Calu3 (cell line): ENCODE measurements around the gene C6orf15. TPM values are rescaled to one million over a fixed set of nuclear protein-coding genes. Genes with fewer than 3 reads are reported as not detected.
A peak's percentile ranks its signal among the peaks of the same experiment; 100 is the strongest.

Experiments
- BruUV-seq: library from RNA; stranded (reverse); fragments of 400-500 nt; replicated peaks from 2 replicates; lab custom pipeline; 2021; lab: Mats Ljungman, UMichigan
- CTCF ChIA-PET: fragments of 300-600 bp; sonication (Branson Sonifier 250); formaldehyde crosslinking; loops from one replicate; lab custom pipeline; 2022; ENCODE audit warnings: antibody characterized with exemption; lab: Charles Lee
- DNase-seq: peaks from one replicate; pipeline ENCODE4 v3.0.0; 2022
- H3K27ac Mint-ChIP-seq: one replicate; pipeline ENCODE4 v1.8.0; 2022; ENCODE audit warnings: mixed read lengths; ENCODE audit not compliant: unreplicated experiment
- H3K27me3 Mint-ChIP-seq: one replicate; pipeline ENCODE4 v1.8.0; 2022; ENCODE audit warnings: mixed read lengths; ENCODE audit not compliant: unreplicated experiment
- H3K36me3 Mint-ChIP-seq: one replicate; pipeline ENCODE4 v1.8.0; 2022; ENCODE audit warnings: mild to moderate bottlenecking, moderate library complexity, mixed read lengths; ENCODE audit not compliant: insufficient read depth, unreplicated experiment
- H3K4me1 Mint-ChIP-seq: one replicate; pipeline ENCODE4 v1.8.0; 2022; ENCODE audit warnings: mild to moderate bottlenecking, low read depth, mixed read lengths; ENCODE audit not compliant: unreplicated experiment
- H3K4me3 Mint-ChIP-seq: one replicate; pipeline ENCODE4 v1.8.0; 2022; ENCODE audit warnings: mild to moderate bottlenecking, low read depth, moderate library complexity, mixed read lengths; ENCODE audit not compliant: unreplicated experiment
- H3K9me3 Mint-ChIP-seq: one replicate; pipeline ENCODE4 v1.8.0; 2022; ENCODE audit warnings: low read depth, mixed read lengths; ENCODE audit not compliant: unreplicated experiment
- intact Hi-C: fragments of 100-400 bp; cut with micrococcal nuclease; formaldehyde crosslinking; loops from one replicate; pipeline ENCODE4 v1.10.0; 2022; ENCODE audit not compliant: unreplicated experiment
- total RNA-seq: library from RNA; stranded (reverse); gene quantifications from 2 replicates; pipeline ENCODE4 v1.2.3, GENCODE V29; 2022
- TF ChIP-seq, protein P1 (sequence below): fragments of 200-600 bp; IDR thresholded peaks from one replicate; pipeline ENCODE4 v1.8.0; 2022; ENCODE audit warnings: antibody characterized with exemption; ENCODE audit not compliant: unreplicated experiment

The C6orf15 gene
- total RNA-seq, 1 experiment from 2014 or later = not detected

DNA sequence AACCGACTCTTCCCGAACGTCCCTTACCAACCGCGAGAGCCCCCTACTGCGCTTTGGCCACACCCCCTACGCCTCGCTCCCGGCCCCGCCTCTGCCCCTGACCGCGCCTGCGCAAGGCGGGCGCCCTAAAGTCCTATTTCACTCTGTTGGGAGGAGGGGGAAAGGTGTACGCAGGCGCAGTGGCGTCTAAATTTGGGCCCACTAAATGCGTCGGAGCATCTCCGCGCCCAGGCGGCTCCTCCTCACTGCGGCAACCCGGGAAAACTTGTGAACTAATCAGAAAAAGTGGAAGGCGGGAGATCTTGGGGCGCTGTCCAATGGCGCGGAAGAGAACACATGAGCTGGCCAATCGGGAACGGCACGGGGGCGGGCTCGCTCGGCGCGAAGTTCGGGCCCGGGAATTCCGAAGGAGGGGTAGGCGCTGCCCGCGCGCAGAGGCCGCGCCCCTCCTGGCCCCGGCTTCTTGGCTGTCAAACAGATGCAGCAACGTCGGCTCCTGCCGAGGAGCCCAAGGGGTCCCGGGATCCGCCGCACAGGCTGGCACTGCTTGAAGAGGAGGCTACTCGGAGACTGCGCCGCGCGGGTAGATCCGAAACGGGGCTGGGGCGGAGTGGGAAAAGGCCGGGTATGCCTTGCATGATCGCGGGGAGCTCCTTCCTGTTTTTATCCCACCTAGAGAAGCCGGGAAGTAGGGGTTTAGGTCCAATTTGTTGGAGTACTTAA is 45.9 kb upstream of the C6orf15 start, which contains the start of gene TCF19:
TSS of gene TCF19 (plus strand) at position 450 of the 723 bp plus-strand sequence. CDS start 881 bp downstream, outside the sequence.
- peak within 1 kb of the TSS; percentile 99 for H3K4me3 Mint-ChIP-seq
- no TSS peak for BruUV-seq
- peak; percentile 100 for DNase-seq
- intact Hi-C loops = loop anchor here (2.0 kb wide), 1 partner anchor 20 kb away; no protein-coding TSS in a partner anchor
- CTCF ChIA-PET = interaction anchor here (0.5 to 2.5 kb wide), 19 partner anchors 9 to 1040 kb away, joined by 3 to 11 read pairs (median 4); partner anchors contain the start of gene POU5F1
- peaks cover 53% of the 10 kb centered on the region for H3K4me1 Mint-ChIP-seq
- H3K27me3 Mint-ChIP-seq = no peaks in the 10 kb centered on the region
- peaks cover 70% of the 10 kb centered on the region for H3K36me3 Mint-ChIP-seq
- H3K27ac Mint-ChIP-seq = peak within 1 kb of the TSS; percentile 91
- TF ChIP-seq, protein P1, sequence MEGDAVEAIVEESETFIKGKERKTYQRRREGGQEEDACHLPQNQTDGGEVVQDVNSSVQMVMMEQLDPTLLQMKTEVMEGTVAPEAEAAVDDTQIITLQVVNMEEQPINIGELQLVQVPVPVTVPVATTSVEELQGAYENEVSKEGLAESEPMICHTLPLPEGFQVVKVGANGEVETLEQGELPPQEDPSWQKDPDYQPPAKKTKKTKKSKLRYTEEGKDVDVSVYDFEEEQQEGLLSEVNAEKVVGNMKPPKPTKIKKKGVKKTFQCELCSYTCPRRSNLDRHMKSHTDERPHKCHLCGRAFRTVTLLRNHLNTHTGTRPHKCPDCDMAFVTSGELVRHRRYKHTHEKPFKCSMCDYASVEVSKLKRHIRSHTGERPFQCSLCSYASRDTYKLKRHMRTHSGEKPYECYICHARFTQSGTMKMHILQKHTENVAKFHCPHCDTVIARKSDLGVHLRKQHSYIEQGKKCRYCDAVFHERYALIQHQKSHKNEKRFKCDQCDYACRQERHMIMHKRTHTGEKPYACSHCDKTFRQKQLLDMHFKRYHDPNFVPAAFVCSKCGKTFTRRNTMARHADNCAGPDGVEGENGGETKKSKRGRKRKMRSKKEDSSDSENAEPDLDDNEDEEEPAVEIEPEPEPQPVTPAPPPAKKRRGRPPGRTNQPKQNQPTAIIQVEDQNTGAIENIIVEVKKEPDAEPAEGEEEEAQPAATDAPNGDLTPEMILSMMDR = no peak
- no peaks in the 10 kb centered on the region for H3K9me3 Mint-ChIP-seq

DNA sequence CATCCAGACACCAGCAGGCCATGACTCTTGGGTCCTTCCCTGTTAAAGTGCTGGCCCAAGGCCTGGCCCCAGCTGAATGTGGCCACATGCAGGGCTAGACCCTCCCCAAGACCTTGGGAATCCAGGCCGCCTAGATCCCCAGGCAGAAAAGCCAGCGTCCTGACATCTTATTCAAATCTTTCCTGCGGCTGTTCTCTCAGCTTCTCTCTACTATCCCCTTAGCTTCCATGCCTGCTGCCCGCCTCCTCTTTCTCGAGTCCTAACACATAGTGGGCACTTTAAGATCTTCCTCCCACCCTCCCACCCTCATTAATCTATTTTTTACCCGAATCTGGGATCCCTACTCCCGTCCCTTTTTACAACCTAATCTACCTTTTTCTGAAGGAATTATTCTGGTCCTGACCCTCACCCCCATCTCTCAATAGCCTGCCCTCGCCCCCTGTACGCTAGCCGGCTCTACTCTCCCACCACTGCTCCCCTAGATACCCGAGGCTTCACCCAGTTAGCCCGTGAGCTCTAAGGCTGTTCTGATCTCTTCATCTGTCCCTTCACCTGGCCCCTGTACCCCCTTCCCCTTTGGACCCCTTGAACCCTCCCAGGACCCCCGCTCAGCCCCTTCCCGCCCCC is 45.3 kb upstream of the C6orf15 start, which contains the start of gene CCHCR1:
TSS of gene CCHCR1 (minus strand) at position 290 of the 627 bp plus-strand sequence. CDS start at position 88, 202 bp downstream.
- H3K9me3 Mint-ChIP-seq = no peaks in the 10 kb centered on the region
- DNase-seq = no peak
- H3K4me1 Mint-ChIP-seq = peaks cover 46% of the 10 kb centered on the region
- TF ChIP-seq, protein P1 = no peak
- no peaks in the 10 kb centered on the region for H3K27me3 Mint-ChIP-seq
- H3K36me3 Mint-ChIP-seq = peaks cover 73% of the 10 kb centered on the region
- peak within 1 kb of the TSS; percentile 91 for H3K27ac Mint-ChIP-seq
- CTCF ChIA-PET = interaction anchor here (1.2 to 2.5 kb wide), 11 partner anchors 8 to 209 kb away, joined by 3 to 11 read pairs (median 7); partner anchors contain the start of gene POU5F1
- no TSS peak for BruUV-seq
- intact Hi-C loops = loop anchor here (2.0 kb wide), 1 partner anchor 21 kb away; no protein-coding TSS in a partner anchor
- peak within 1 kb of the TSS; percentile 99 for H3K4me3 Mint-ChIP-seq

DNA sequence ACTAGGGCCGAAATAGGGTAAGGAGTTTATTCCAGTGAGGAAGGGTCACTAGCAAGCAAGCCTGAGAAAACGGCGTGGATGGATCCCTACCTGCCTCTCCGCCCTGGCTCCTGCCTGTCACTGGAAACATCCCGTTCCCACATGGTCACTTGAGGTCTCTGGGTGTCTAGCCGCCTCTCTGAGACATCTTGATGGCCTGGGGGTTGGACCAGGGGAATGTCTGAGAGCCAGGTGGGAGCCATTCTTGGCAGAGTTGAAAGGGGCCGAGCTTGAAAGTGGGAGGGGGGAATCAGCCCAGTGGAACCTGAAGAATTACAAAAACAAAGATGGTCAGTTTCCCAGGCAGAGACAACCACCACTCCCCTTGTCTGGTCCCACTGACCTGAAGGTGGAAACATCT is 44.3 kb upstream of the C6orf15 start:
- no peaks in the 10 kb centered on the region for H3K9me3 Mint-ChIP-seq

DNA sequence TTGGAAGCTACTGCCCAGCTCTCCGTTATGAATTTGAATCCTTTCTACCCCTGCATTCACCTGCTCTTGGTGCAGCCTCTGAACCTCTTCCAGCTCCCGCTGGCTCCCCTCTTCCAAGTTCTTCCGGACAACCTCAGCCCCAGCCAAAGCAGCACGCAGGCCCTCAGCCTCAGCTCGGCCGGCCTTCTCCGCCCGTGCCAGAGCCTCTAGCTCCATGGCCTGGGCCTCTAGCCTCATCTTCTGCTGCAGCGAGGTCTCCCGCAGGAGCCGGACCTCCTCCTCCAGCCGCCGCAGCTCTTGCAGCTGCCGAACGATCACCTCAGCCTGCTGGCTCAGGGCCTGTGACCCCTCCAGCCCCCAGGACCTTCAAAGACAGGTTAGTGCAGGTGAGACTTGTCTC is 42.1 kb upstream of the C6orf15 start:
- Mint-ChIP-seq H3K9me3 (no peaks in the 10 kb centered on the region), H3K27ac (no peak overlapping the region), H3K4me3 (no peak overlapping the region), H3K4me1 (peaks cover 32% of the 10 kb centered on the region), H3K27me3 (no peaks in the 10 kb centered on the region), H3K36me3 (peaks cover 66% of the 10 kb centered on the region)
- TF ChIP-seq, protein P1 = no peak
- no TSS peak for BruUV-seq
- CTCF ChIA-PET = no interaction called here
- DNase-seq = no peak
- intact Hi-C loops = no loop called here

More for the DNA sequence above, 44.3 kb upstream of the C6orf15 start:
- CTCF ChIA-PET = no interaction called here
- Mint-ChIP-seq H3K36me3 (peaks cover 69% of the 10 kb centered on the region), H3K4me3 (peak overlapping the region; percentile 99), H3K27me3 (no peaks in the 10 kb centered on the region), H3K27ac (no peak overlapping the region), H3K4me1 (peaks cover 38% of the 10 kb centered on the region)
- no TSS peak for BruUV-seq
- TF ChIP-seq, protein P1 = no peak
- no peak for DNase-seq
- intact Hi-C loops = no loop called here
